Neural progenitor cell (in vitro differentiated cells): Measurements from ENCODE around the gene RRAS. TPM values are rescaled to one million over a fixed set of nuclear protein-coding genes. Genes with fewer than 3 reads are reported as not detected.

Experiments
- DNase-seq: peaks from one replicate; pipeline ENCODE4 v3.0.0-alpha.2; 2016; ENCODE audit warnings: low spot score
- H2AFZ ChIP-seq: fragments of 200-600 bp; sonication (generic); replicated peaks from 2 replicates; pipeline ENCODE4 v1.6.1; 2016; ENCODE audit warnings: antibody characterized with exemption
- H3F3A ChIP-seq: fragments of 200-600 bp; sonication (generic); 2 replicates; pipeline ENCODE4 v1.6.1; 2016; ENCODE audit warnings: antibody characterized with exemption, low read depth
- H3K27ac ChIP-seq: fragments of 200-600 bp; sonication (generic); 2 replicates; pipeline ENCODE4 v1.5.1; 2016; ENCODE audit warnings: mild to moderate bottlenecking
- H3K27me3 ChIP-seq: fragments of 200-600 bp; sonication (generic); 2 replicates; pipeline ENCODE4 v1.6.1; 2016; ENCODE audit warnings: mild to moderate bottlenecking, moderate library complexity
- H3K36me3 ChIP-seq: fragments of 200-600 bp; sonication (generic); 2 replicates; pipeline ENCODE4 v1.5.1; 2016
- H3K4me1 ChIP-seq: fragments of 200-600 bp; sonication (generic); 2 replicates; pipeline ENCODE4 v1.6.1; 2016; ENCODE audit warnings: mixed run types
- H3K4me2 ChIP-seq: fragments of 200-600 bp; sonication (generic); 2 replicates; pipeline ENCODE4 v1.6.1; 2016
- H3K4me3 ChIP-seq: fragments of 200-600 bp; sonication (generic); 2 replicates; pipeline ENCODE4 v1.5.1; 2016
- H3K79me2 ChIP-seq: fragments of 200-600 bp; sonication (generic); 2 replicates; pipeline ENCODE4 v1.6.1; 2016; ENCODE audit warnings: low read depth
- H3K9ac ChIP-seq: fragments of 200-600 bp; sonication (generic); 2 replicates; pipeline ENCODE4 v1.6.1; 2016
- H3K9me3 ChIP-seq: fragments of 200-600 bp; sonication (generic); 2 replicates; pipeline ENCODE4 v1.5.1; 2016; ENCODE audit warnings: low read depth
- H4K20me1 ChIP-seq: fragments of 200-600 bp; sonication (generic); 2 replicates; pipeline ENCODE4 v1.6.1; 2016; ENCODE audit warnings: low read depth
- H3K27ac Mint-ChIP-seq: 3 replicates; pipeline ENCODE4 v1.8.0; 2021; ENCODE audit warnings: mixed read lengths
- H3K27me3 Mint-ChIP-seq: 2 replicates; pipeline ENCODE4 v1.8.0; 2022; ENCODE audit warnings: low read depth, mild to moderate bottlenecking, inconsistent platforms, moderate library complexity, mixed read lengths; ENCODE audit not compliant: insufficient read depth
- H3K36me3 Mint-ChIP-seq: 3 replicates; pipeline ENCODE4 v1.8.0; 2021; ENCODE audit warnings: mixed read lengths
- H3K4me1 Mint-ChIP-seq: 3 replicates; pipeline ENCODE4 v1.8.0; 2021; ENCODE audit warnings: mixed read lengths
- H3K4me3 Mint-ChIP-seq: 3 replicates; pipeline ENCODE4 v1.8.0; 2021; ENCODE audit warnings: mild to moderate bottlenecking, moderate library complexity, mixed read lengths
- H3K9me3 Mint-ChIP-seq: 3 replicates; pipeline ENCODE4 v1.8.0; 2020; ENCODE audit warnings: mixed read lengths
- EZH2 ChIP-seq: fragments of 200-600 bp; sonication (generic); IDR thresholded peaks from 2 replicates; pipeline ENCODE4 v1.6.1; 2017; ENCODE audit warnings: antibody characterized with exemption, mild to moderate bottlenecking, moderate library complexity
- EZH2phosphoT487 ChIP-seq: fragments of 200-600 bp; sonication (generic); IDR thresholded peaks from 2 replicates; pipeline ENCODE4 v1.6.1; 2017; ENCODE audit warnings: antibody characterized with exemption
- total RNA-seq: library from RNA; depleted of rRNA; stranded (reverse); fragments of >200 nt; gene quantifications from 2 replicates; pipeline ENCODE4 v1.2.3, GENCODE V29; 2015; ENCODE audit warnings: low replicate concordance
- TF ChIP-seq, protein P1 (sequence below): fragments of 200-600 bp; sonication (generic); IDR thresholded peaks from 2 replicates; pipeline ENCODE4 v1.5.1; 2017; ENCODE audit warnings: antibody characterized with exemption, mild to moderate bottlenecking

The RRAS gene
- total RNA-seq, 1 donor from 2014 or later: 9.6 TPM

DNA sequence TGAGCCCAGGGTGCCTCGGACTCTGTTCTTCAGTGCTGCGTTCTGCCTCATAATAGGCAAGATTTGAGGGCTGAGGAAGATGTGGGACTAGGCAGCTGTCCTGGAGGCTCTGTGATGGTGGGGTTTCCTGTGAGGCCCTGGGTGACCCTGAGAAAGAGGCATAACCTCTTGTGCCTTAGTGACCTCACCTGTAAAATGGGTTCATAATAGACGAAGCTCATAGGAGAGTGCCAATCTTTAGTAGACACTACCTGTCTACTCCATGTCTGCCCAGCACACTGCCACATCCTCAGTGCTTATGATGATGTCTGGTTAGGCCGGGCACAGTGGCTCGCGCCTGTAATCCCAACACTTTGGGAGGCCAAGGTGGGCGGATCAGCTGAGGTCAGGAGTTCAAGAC, 23.4 kb downstream of the RRAS start:
- TF ChIP-seq EZH2 (no peak), EZH2phosphoT487 (no peak)
- TF ChIP-seq, protein P1, sequence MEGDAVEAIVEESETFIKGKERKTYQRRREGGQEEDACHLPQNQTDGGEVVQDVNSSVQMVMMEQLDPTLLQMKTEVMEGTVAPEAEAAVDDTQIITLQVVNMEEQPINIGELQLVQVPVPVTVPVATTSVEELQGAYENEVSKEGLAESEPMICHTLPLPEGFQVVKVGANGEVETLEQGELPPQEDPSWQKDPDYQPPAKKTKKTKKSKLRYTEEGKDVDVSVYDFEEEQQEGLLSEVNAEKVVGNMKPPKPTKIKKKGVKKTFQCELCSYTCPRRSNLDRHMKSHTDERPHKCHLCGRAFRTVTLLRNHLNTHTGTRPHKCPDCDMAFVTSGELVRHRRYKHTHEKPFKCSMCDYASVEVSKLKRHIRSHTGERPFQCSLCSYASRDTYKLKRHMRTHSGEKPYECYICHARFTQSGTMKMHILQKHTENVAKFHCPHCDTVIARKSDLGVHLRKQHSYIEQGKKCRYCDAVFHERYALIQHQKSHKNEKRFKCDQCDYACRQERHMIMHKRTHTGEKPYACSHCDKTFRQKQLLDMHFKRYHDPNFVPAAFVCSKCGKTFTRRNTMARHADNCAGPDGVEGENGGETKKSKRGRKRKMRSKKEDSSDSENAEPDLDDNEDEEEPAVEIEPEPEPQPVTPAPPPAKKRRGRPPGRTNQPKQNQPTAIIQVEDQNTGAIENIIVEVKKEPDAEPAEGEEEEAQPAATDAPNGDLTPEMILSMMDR: no peak
- H3K4me3 Mint-ChIP-seq: no peak overlapping the region
- no peak overlapping the region for H3K27ac ChIP-seq
- no peak for DNase-seq
- H3K27me3 Mint-ChIP-seq: peaks cover 6% of the 10 kb centered on the region
- peaks cover 51% of the 10 kb centered on the region for H4K20me1 ChIP-seq
- H3K36me3 Mint-ChIP-seq: peaks cover 28% of the 10 kb centered on the region
- no peaks in the 10 kb centered on the region for H3K4me1 Mint-ChIP-seq
- H3K4me2 ChIP-seq: no peak overlapping the region
- no peak overlapping the region for H2AFZ ChIP-seq
- H3K9me3 Mint-ChIP-seq: no peaks in the 10 kb centered on the region
- no peaks in the 10 kb centered on the region for H3F3A ChIP-seq
- H3K27ac Mint-ChIP-seq: no peak overlapping the region
- no peak overlapping the region for H3K4me3 ChIP-seq
- H3K9ac ChIP-seq: no peak overlapping the region
- H3K9me3 ChIP-seq: no peaks in the 10 kb centered on the region
- H3K79me2 ChIP-seq: peaks cover 35% of the 10 kb centered on the region
- H3K4me1 ChIP-seq: no peaks in the 10 kb centered on the region
- no peaks in the 10 kb centered on the region for H3K27me3 ChIP-seq
- peaks cover 5% of the 10 kb centered on the region for H3K36me3 ChIP-seq

GRCh38 chr19:49615861-49616260, 24.1 kb downstream of the RRAS start:
- Histone ChIP-seq H4K20me1 (peaks cover 56% of the 10 kb centered on the region), H3K36me3 (peaks cover 5% of the 10 kb centered on the region), H3K27ac (no peak overlapping the region), H3K27me3 (no peaks in the 10 kb centered on the region), H3K79me2 (peaks cover 42% of the 10 kb centered on the region), H3K4me3 (no peak overlapping the region), H3K4me1 (no peaks in the 10 kb centered on the region), H3K9ac (no peak overlapping the region), H3F3A (no peaks in the 10 kb centered on the region), H2AFZ (no peak overlapping the region), H3K9me3 (no peaks in the 10 kb centered on the region), H3K4me2 (no peak overlapping the region)
- Mint-ChIP-seq H3K27ac (no peak overlapping the region), H3K4me3 (no peak overlapping the region), H3K9me3 (no peaks in the 10 kb centered on the region), H3K36me3 (peaks cover 27% of the 10 kb centered on the region), H3K27me3 (peaks cover 9% of the 10 kb centered on the region), H3K4me1 (no peaks in the 10 kb centered on the region)
- TF ChIP-seq, protein P1: no peak
- DNase-seq: no peak

DNA sequence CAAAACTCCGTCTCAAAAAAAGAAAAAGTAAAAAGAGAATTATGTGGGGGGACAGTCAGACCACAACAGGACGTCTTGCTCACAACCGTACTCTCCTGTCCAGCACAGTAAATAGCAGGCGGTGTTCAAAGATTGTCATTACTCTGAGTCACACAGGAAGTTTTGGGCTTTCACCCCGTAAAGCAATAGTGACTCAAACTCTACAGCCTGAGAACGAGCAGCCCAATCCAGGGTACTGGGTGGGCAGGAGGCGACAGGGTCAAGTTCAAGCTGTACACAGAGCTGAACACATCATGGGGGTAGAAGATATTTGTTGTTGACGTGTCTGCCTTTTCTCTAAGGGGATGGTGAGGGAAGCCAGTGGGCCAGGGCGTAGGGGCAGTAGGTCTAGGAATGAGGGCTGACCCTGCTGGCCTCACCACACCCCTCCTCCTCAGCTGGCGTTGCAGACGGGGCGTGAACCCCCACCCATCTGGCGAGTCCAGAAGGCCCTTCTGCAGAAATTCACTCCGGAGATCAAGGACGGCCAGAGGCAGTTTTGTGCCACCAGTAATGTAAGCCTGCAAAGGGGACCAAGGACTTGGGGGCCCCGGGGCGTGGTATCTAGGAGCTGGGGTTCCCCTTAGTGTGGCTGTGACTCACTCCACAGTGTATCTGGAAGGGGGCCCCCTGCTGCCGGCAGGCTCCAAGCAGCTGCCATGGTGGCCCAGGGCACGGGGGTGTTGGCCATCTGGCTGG, 25.7 kb downstream of the RRAS start:
- H3K9me3 ChIP-seq: no peaks in the 10 kb centered on the region
- H3K9ac ChIP-seq: no peak overlapping the region
- H3K4me2 ChIP-seq: no peak overlapping the region
- no peak overlapping the region for H2AFZ ChIP-seq
- H3K9me3 Mint-ChIP-seq: no peaks in the 10 kb centered on the region
- H3K4me3 ChIP-seq: no peak overlapping the region
- H3K27me3 ChIP-seq: no peaks in the 10 kb centered on the region
- no peaks in the 10 kb centered on the region for H3K4me1 ChIP-seq
- no peaks in the 10 kb centered on the region for H3K4me1 Mint-ChIP-seq
- DNase-seq: no peak
- TF ChIP-seq EZH2phosphoT487: no peak
- TF ChIP-seq, protein P1: no peak
- TF ChIP-seq EZH2: no peak
- H3K27me3 Mint-ChIP-seq: peaks cover 9% of the 10 kb centered on the region
- H4K20me1 ChIP-seq: peaks cover 58% of the 10 kb centered on the region
- H3K4me3 Mint-ChIP-seq: no peak overlapping the region
- no peaks in the 10 kb centered on the region for H3K36me3 ChIP-seq
- peaks cover 30% of the 10 kb centered on the region for H3K36me3 Mint-ChIP-seq
- H3K79me2 ChIP-seq: peaks cover 58% of the 10 kb centered on the region
- no peaks in the 10 kb centered on the region for H3F3A ChIP-seq
- H3K27ac ChIP-seq: no peak overlapping the region
- no peak overlapping the region for H3K27ac Mint-ChIP-seq
